Effector CD8-positive, alpha-beta T cell (primary cell): ENCODE measurements around the gene CRACR2A.

Experiments used
- DNase-seq: peaks from one replicate; lab custom pipeline; 2025; lab: John Stamatoyannopoulos, UW

The CRACR2A gene

DNA sequence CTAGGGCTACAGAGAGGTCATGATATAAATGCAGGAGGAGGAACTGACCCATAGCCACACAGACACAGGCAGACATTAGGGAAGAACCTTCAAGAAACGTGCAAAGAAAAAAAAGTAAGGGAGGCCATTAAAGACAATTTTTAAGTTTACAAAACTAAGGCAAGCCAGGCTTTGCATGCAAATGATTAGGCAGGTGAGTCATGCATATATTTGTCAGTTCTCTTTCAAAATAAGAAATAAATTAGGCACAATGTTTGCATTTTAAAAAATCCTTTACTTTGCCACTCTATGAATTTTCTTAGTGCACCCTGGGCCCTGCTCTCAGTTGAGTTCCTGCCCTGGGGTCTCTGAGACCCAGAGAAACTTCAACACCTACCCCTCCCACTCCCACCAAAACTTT, 186.9 kb downstream of the CRACR2A start:
- DNase-seq: no peak
